GM18858 (cell line): ENCODE measurements around the gene EPB41L5.
"Not testable (repeated sequence)": the region's sequence is repeated elsewhere in the genome, so short reads cannot be mapped to it uniquely, and the experiment has no call there.

ENCODE experiments used
- ATAC-seq: cut with Tn5 transposase; IDR thresholded peaks from one replicate; pipeline ENCODE4 v1.9.1; 2021; ENCODE audit not compliant: unreplicated experiment

EPB41L5 gene

GRCh38 chr2:120140866-120141265 is 128.0 kb downstream of the EPB41L5 start:
- no peak for ATAC-seq

- no peak for ATAC-seq
Measured at GRCh38 chr2:120141300-120142069, 128.6 kb downstream of the EPB41L5 start.

GRCh38 chr2:120142528-120143219 is 129.8 kb downstream of the EPB41L5 start:
- no peak for ATAC-seq

- ATAC-seq, result no peak
Measured at GRCh38 chr2:120148229-120148628, 135.4 kb downstream of the EPB41L5 start.

GRCh38 chr2:120148669-120149068 is 135.8 kb downstream of the EPB41L5 start:
- ATAC-seq, result no peak

- no peak for ATAC-seq
Measured at GRCh38 chr2:120149406-120149805, 136.5 kb downstream of the EPB41L5 start.

- no peak for ATAC-seq
Measured at GRCh38 chr2:120150040-120150482, 137.2 kb downstream of the EPB41L5 start.

GRCh38 chr2:120155308-120155707 is 142.4 kb downstream of the EPB41L5 start:
- no peak for ATAC-seq

- ATAC-seq, result not testable (repeated sequence)
Measured at GRCh38 chr2:120158658-120159057, 145.8 kb downstream of the EPB41L5 start.

GRCh38 chr2:120161190-120161589 is 148.3 kb downstream of the EPB41L5 start:
- no peak for ATAC-seq

GRCh38 chr2:120162716-120163115 is 149.8 kb downstream of the EPB41L5 start:
- no peak for ATAC-seq

- ATAC-seq, result no peak
Measured at GRCh38 chr2:120167272-120167671, 154.4 kb downstream of the EPB41L5 start.

- no peak for ATAC-seq
Measured at GRCh38 chr2:120169020-120169419, 156.1 kb downstream of the EPB41L5 start.

- no peak for ATAC-seq
Measured at GRCh38 chr2:120174963-120175581, 162.2 kb downstream of the EPB41L5 start.

- no peak for ATAC-seq
Measured at GRCh38 chr2:120176526-120176925, 163.6 kb downstream of the EPB41L5 start.

GRCh38 chr2:120177001-120177621 is 164.2 kb downstream of the EPB41L5 start:
- ATAC-seq, result peak; percentile 91

- ATAC-seq, result no peak
Measured at GRCh38 chr2:120177973-120178372, 165.1 kb downstream of the EPB41L5 start.

GRCh38 chr2:120179396-120179795 is 166.5 kb downstream of the EPB41L5 start:
- no peak for ATAC-seq

GRCh38 chr2:120180066-120180465 is 167.2 kb downstream of the EPB41L5 start:
- no peak for ATAC-seq

- no peak for ATAC-seq
Measured at GRCh38 chr2:120182019-120182560, 169.2 kb downstream of the EPB41L5 start.

- ATAC-seq, result no peak
Measured at GRCh38 chr2:120189189-120189588, 176.3 kb downstream of the EPB41L5 start.
